Activated CD8-positive, alpha-beta memory T cell treated with anti-CD3 and anti-CD28 coated beads, Interleukin-2, amount 10 ng/mL, durations not matched to agents 7 days and 5 days (primary cell): Measurements from ENCODE around the gene SLC9A3. TPM values are rescaled to one million over a fixed set of nuclear protein-coding genes. Genes with fewer than 3 reads are reported as not detected.

ENCODE experiments used
- ATAC-seq: fragments of 150-1000 bp; cut with Tn5 transposase; one replicate; pipeline ENCODE4 v1.10.0; 2021; ENCODE audit warnings: moderate library complexity
- CTCF ChIA-PET: fragments of 350-600 bp; sonication (Branson Sonifier 250); formaldehyde crosslinking; loops from one replicate; lab custom pipeline; 2021; ENCODE audit warnings: antibody characterized with exemption; lab: Charles Lee
- DNase-seq: peaks from one replicate; pipeline ENCODE4 v3.0.0-alpha.2; 2020
- H3K27ac Mint-ChIP-seq: one replicate; pipeline ENCODE4 v1.8.0; 2021; ENCODE audit warnings: mild to moderate bottlenecking, mixed read lengths
- H3K27me3 Mint-ChIP-seq: one replicate; pipeline ENCODE4 v1.8.0; 2021; ENCODE audit warnings: mixed read lengths
- H3K36me3 Mint-ChIP-seq: one replicate; pipeline ENCODE4 v1.8.0; 2021; ENCODE audit warnings: mild to moderate bottlenecking, mixed read lengths
- H3K4me1 Mint-ChIP-seq: one replicate; pipeline ENCODE4 v1.8.0; 2021; ENCODE audit warnings: mixed read lengths
- H3K4me3 Mint-ChIP-seq: one replicate; pipeline ENCODE4 v1.8.0; 2021; ENCODE audit warnings: mild to moderate bottlenecking, moderate library complexity, mixed read lengths
- H3K9me3 Mint-ChIP-seq: one replicate; pipeline ENCODE4 v1.8.0; 2022; ENCODE audit warnings: low read depth, mixed read lengths
- total RNA-seq, 2 experiments: library from RNA; stranded (reverse); gene quantifications; one replicate each; pipeline ENCODE4 v1.2.3, GENCODE V29; 2021

The SLC9A3 gene
- total RNA-seq, 2 experiments from 2014 or later, result 1.3 to 1.7 TPM

DNA sequence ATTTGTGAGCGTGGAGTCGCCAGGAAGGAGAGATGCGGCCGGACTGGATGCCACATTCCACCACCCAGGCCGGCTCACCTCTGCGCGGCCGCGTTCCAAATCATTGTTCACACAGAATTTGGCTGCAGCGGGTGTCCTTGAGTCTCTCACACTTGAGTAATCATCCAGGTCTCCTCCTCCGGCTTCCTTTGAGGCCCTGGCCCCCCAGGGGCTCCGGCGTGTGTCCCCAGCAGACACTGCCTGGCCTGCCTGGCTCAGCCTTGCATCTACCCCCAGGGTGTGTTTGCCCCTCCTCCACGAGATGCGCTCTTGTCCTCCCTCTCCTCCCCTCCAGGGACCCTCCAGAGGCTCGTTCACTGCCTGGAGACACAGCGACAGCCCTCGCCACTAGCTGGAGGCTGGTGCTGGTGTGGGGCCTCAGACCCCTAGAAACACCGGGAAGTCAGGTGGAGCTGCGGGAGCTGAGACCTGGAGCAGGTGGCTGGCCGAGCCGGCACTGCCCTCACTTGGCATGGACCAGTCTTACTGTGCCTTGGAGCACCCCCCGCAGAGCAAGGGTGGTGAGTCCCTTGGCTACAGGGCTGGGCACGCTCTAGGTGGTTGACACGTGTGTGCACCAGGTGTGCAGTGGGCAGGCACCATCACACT is 7.0 kb upstream of the SLC9A3 start:
- ATAC-seq, result no peak
- Mint-ChIP-seq H3K36me3 (no peaks in the 10 kb centered on the region), H3K27ac (no peak overlapping the region), H3K4me1 (peaks cover 27% of the 10 kb centered on the region), H3K9me3 (no peaks in the 10 kb centered on the region), H3K27me3 (peaks cover 47% of the 10 kb centered on the region), H3K4me3 (no peak overlapping the region)
- DNase-seq, result no peak
- CTCF ChIA-PET, result interaction anchor here (1.1 kb wide), 1 partner anchor 12 kb away, joined by 3 read pairs; no protein-coding TSS in a partner anchor

DNA sequence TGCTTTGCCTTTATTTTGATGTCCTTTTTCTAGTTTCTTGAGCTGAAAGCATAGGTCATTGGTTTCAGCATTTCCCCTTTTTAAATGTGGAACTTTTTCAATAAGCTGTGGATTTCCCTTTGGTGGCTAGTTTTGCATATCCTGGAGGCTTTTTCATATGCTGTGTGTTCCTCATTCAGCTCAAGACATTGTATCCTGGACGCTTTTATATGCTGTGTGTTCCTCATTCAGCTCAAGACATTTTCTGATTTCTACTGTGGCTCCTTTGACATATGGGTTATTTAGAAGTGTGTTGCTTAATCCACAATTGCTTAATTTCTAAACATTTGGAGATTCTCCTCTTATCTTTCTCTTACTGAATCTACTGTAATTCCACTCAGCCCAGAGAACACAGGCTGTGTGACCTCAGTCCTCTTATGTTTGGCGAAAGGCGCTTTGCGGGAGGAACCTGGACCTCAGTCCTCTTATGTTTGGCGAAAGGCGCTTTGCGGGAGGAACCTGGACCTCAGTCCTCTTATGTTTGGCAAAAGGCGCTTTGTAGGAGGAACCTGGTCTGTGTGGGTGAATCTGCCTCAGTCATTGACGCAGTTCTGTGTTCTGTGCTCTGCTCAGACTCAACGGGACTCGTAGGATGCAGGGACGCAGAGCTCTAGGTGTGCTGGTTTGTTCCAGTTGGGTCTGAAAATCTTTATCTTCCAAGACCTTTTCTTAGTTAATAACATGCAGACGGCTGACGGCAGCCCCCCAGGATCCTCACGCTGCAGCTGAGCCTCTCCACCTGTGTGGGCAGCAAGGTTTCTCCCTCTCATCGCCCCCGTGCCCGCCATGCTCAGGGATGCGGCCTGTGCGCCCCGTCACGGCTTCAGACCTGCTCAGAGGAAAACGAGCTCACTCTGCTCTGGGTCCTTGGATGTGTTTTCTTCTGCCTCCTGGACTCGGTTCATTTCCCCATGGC is 6.0 kb upstream of the SLC9A3 start:
- DNase-seq, result no peak
- Mint-ChIP-seq H3K27ac (no peak overlapping the region), H3K9me3 (no peaks in the 10 kb centered on the region), H3K4me3 (no peak overlapping the region), H3K27me3 (peaks cover 56% of the 10 kb centered on the region), H3K4me1 (peaks cover 27% of the 10 kb centered on the region), H3K36me3 (no peaks in the 10 kb centered on the region)
- CTCF ChIA-PET, result interaction anchor here (1.9 to 3.3 kb wide), 2 partner anchors 9 to 14 kb away, joined by 9 to 12 read pairs; no protein-coding TSS in a partner anchor
- ATAC-seq, result no peak

- CTCF ChIA-PET, result interaction anchor here (1.0 to 3.3 kb wide), 3 partner anchors 10 to 212 kb away, joined by 4 to 12 read pairs (median 9); no protein-coding TSS in a partner anchor
- no peaks in the 10 kb centered on the region for H3K9me3 Mint-ChIP-seq
- DNase-seq (no peak), ATAC-seq (peak; percentile 20)
- peaks cover 27% of the 10 kb centered on the region for H3K4me1 Mint-ChIP-seq
- no peak overlapping the region for H3K4me3 Mint-ChIP-seq
- no peak overlapping the region for H3K27ac Mint-ChIP-seq
- peaks cover 62% of the 10 kb centered on the region for H3K27me3 Mint-ChIP-seq
- no peaks in the 10 kb centered on the region for H3K36me3 Mint-ChIP-seq
Observed at GRCh38 chr5:528629-529511, 4.6 kb upstream of the SLC9A3 start.

DNA sequence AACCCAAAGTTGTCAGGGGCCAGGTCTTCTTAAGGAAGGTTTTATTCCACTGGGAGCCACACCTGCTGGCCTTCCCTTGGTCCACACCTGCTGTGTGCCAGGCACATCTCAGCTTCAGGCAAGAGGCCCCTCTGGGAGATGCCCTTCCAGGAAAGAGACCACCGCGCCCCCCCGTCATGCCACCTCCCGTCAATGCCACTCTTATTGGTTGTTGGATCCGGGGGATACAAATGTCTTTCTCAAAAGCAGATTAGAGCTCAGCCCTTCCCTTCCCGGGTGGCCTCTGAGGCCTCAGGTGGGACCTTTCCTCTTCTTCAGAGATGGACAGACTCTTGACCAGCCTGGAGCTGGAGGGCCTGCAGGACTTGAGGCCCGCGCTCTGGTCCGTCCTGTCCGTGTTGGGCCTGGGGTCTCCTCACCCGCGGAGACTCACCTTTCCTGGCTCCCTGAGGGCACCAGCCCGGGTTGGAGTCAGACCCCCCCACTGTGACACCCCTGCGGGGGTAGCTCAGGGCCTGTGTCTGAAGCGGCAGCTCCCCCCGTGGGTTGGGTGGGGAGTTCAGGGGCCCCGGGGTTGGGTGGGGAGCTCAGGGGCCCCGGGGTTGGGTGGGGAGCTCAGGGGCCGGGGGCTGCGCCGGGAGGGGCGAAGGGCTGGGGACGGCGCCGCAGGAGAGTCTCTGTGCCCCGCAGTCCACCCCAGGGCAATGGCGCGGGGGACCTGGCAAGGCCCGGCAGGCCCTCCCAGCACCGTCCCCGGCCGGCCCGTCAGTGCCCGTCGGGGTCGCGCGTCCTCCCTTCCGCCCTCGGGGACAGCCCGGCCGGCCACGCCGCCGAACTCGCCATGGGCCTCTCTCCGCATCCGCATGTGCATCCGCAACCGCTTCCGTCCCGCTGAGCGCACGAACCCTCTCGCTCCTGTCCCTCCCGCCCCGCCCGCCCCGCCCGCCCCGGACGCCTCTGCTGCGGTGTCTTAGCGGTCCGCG is 3.7 kb upstream of the SLC9A3 start:
- Mint-ChIP-seq H3K4me1 (peaks cover 29% of the 10 kb centered on the region), H3K27me3 (peaks cover 69% of the 10 kb centered on the region), H3K36me3 (no peaks in the 10 kb centered on the region), H3K9me3 (no peaks in the 10 kb centered on the region), H3K27ac (no peak overlapping the region), H3K4me3 (peak overlapping the region; percentile 42)
- CTCF ChIA-PET, result interaction anchor here (1.9 to 3.3 kb wide), 2 partner anchors 11 to 16 kb away, joined by 9 to 12 read pairs; no protein-coding TSS in a partner anchor
- peak; percentile 73 for DNase-seq
- ATAC-seq, result peak; percentile 62

GRCh38 chr5:526456-527088 is 2.3 kb upstream of the SLC9A3 start:
- H3K27me3 Mint-ChIP-seq, result peaks cover 71% of the 10 kb centered on the region
- no peak for DNase-seq
- H3K9me3 Mint-ChIP-seq, result no peaks in the 10 kb centered on the region
- H3K4me1 Mint-ChIP-seq, result peaks cover 29% of the 10 kb centered on the region
- peak; percentile 20 for ATAC-seq
- H3K36me3 Mint-ChIP-seq, result no peaks in the 10 kb centered on the region
- H3K27ac Mint-ChIP-seq, result no peak overlapping the region
- H3K4me3 Mint-ChIP-seq, result peak overlapping the region; percentile 42
- CTCF ChIA-PET, result no interaction called here

GRCh38 chr5:525916-526315 is 1.7 kb upstream of the SLC9A3 start:
- ATAC-seq, result no peak
- no peak overlapping the region for H3K4me3 Mint-ChIP-seq
- no peaks in the 10 kb centered on the region for H3K9me3 Mint-ChIP-seq
- no peaks in the 10 kb centered on the region for H3K36me3 Mint-ChIP-seq
- H3K27me3 Mint-ChIP-seq, result peaks cover 70% of the 10 kb centered on the region
- H3K4me1 Mint-ChIP-seq, result peaks cover 29% of the 10 kb centered on the region
- H3K27ac Mint-ChIP-seq, result no peak overlapping the region
- CTCF ChIA-PET, result no interaction called here
- no peak for DNase-seq

GRCh38 chr5:524973-525761 is 918 bp upstream of the SLC9A3 start:
- H3K27ac Mint-ChIP-seq, result no peak overlapping the region
- peaks cover 62% of the 10 kb centered on the region for H3K27me3 Mint-ChIP-seq
- CTCF ChIA-PET, result no interaction called here
- H3K9me3 Mint-ChIP-seq, result no peaks in the 10 kb centered on the region
- no peaks in the 10 kb centered on the region for H3K36me3 Mint-ChIP-seq
- H3K4me3 Mint-ChIP-seq, result no peak overlapping the region
- peaks cover 28% of the 10 kb centered on the region for H3K4me1 Mint-ChIP-seq
- ATAC-seq (no peak), DNase-seq (no peak)

- ATAC-seq, result no peak
- CTCF ChIA-PET, result interaction anchor here (0.8 kb wide), 1 partner anchor 77 kb away, joined by 3 read pairs; no protein-coding TSS in a partner anchor
- DNase-seq, result no peak
- H3K27ac Mint-ChIP-seq, result no peak overlapping the region
- H3K36me3 Mint-ChIP-seq, result no peaks in the 10 kb centered on the region
- H3K27me3 Mint-ChIP-seq, result peaks cover 48% of the 10 kb centered on the region
- no peak overlapping the region for H3K4me3 Mint-ChIP-seq
- H3K4me1 Mint-ChIP-seq, result peaks cover 16% of the 10 kb centered on the region
- H3K9me3 Mint-ChIP-seq, result no peaks in the 10 kb centered on the region
Observed at GRCh38 chr5:523441-524222, 617 bp downstream of the SLC9A3 start.

DNA sequence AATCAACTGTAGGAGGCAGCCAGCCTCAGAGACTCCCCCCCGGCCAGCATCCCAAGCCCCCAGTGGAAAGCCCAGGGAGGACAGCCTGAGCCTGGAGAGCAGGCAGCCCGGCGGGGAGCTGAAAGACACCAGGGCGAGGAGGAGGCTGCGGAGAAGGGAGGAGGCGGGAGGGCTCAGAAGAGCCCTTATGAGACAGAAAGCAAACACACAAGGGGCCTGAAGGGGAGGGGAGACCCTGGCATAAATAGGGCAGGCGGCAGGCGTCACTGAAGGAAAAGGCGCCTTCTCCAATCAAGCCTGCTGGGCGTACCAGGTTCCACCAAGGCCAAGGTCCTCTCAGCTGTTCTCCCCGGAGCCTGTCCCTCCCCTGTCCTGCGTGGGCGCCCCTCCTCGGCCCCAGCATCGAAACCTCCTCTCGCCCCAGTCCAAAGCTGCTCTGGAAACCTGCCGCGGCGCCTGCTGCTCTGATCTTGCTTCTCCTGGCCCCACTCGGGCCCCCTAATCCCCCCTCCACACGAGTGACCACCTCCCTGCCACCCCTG is 1.3 kb downstream of the SLC9A3 start:
- DNase-seq, result no peak
- no peaks in the 10 kb centered on the region for H3K36me3 Mint-ChIP-seq

DNA sequence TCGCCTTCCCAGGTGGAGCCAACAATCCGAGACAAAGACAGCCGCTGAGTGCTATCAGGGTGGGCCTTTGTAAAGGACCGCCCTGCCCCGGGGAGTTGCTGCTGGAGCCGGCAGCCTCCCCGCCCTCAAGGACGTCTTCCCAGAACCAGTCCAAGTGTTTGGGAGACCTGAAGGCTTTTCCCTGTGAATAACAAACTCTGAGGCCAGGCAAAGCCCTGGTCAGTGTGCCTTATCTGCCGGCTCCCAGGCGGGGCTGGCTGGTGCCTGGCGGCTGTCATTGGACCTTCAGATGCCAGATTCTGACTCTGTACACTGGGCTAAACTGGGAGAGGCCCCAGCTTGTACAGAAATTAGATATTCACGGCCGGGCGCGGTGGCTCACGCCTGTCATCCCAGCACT is 2.1 kb downstream of the SLC9A3 start:
- H3K4me3 Mint-ChIP-seq, result no peak overlapping the region
- CTCF ChIA-PET, result no interaction called here
- H3K4me1 Mint-ChIP-seq, result peaks cover 6% of the 10 kb centered on the region
- no peaks in the 10 kb centered on the region for H3K36me3 Mint-ChIP-seq
- ATAC-seq (no peak), DNase-seq (no peak)
- peaks cover 43% of the 10 kb centered on the region for H3K27me3 Mint-ChIP-seq
- no peaks in the 10 kb centered on the region for H3K9me3 Mint-ChIP-seq
- H3K27ac Mint-ChIP-seq, result no peak overlapping the region

More for the DNA sequence above, 1.3 kb downstream of the SLC9A3 start:
- Mint-ChIP-seq H3K27me3 (peaks cover 48% of the 10 kb centered on the region), H3K4me3 (no peak overlapping the region), H3K9me3 (no peaks in the 10 kb centered on the region), H3K4me1 (peaks cover 14% of the 10 kb centered on the region), H3K27ac (no peak overlapping the region)
- CTCF ChIA-PET, result interaction anchor here (0.8 kb wide), 1 partner anchor 76 kb away, joined by 3 read pairs; no protein-coding TSS in a partner anchor
- no peak for ATAC-seq
